Mesothelial cell of epicardium (in vitro differentiated cells): ENCODE measurements around the gene TOR4A. TPM values are rescaled to one million over a fixed set of nuclear protein-coding genes. Genes with fewer than 3 reads are reported as not detected.

Experiments
- DNase-seq, 2 experiments: peaks; one replicate each; pipeline ENCODE4 v3.0.0; 2021; ENCODE audit warnings: low spot score in 2 of 2; ENCODE audit not compliant: unreplicated experiment in 2 of 2
- H3K27ac Mint-ChIP-seq: 2 replicates; pipeline ENCODE4 v1.8.0; 2021; ENCODE audit warnings: mixed read lengths
- H3K27me3 Mint-ChIP-seq: 2 replicates; pipeline ENCODE4 v1.8.0; 2021; ENCODE audit warnings: low read depth, mixed read lengths
- H3K36me3 Mint-ChIP-seq: 2 replicates; pipeline ENCODE4 v1.8.0; 2021; ENCODE audit warnings: mixed read lengths
- H3K4me1 Mint-ChIP-seq: 2 replicates; pipeline ENCODE4 v1.8.0; 2021; ENCODE audit warnings: mixed read lengths
- H3K4me3 Mint-ChIP-seq: 2 replicates; pipeline ENCODE4 v1.8.0; 2021; ENCODE audit warnings: mild to moderate bottlenecking, moderate library complexity, mixed read lengths
- H3K9me3 Mint-ChIP-seq: 2 replicates; pipeline ENCODE4 v1.8.0; 2021; ENCODE audit warnings: mixed read lengths
- total RNA-seq: library from RNA; stranded (reverse); gene quantifications from 3 replicates; pipeline ENCODE4 v1.2.1, GENCODE V29; 2021
- TF ChIP-seq, protein P1 (sequence below): fragments of 200-600 bp; sonication (generic); IDR thresholded peaks from one replicate; pipeline ENCODE4 v1.5.0; 2021; ENCODE audit warnings: antibody characterized with exemption; ENCODE audit not compliant: unreplicated experiment

TOR4A gene
- total RNA-seq, 1 donor from 2014 or later, result 6.5 TPM

DNA sequence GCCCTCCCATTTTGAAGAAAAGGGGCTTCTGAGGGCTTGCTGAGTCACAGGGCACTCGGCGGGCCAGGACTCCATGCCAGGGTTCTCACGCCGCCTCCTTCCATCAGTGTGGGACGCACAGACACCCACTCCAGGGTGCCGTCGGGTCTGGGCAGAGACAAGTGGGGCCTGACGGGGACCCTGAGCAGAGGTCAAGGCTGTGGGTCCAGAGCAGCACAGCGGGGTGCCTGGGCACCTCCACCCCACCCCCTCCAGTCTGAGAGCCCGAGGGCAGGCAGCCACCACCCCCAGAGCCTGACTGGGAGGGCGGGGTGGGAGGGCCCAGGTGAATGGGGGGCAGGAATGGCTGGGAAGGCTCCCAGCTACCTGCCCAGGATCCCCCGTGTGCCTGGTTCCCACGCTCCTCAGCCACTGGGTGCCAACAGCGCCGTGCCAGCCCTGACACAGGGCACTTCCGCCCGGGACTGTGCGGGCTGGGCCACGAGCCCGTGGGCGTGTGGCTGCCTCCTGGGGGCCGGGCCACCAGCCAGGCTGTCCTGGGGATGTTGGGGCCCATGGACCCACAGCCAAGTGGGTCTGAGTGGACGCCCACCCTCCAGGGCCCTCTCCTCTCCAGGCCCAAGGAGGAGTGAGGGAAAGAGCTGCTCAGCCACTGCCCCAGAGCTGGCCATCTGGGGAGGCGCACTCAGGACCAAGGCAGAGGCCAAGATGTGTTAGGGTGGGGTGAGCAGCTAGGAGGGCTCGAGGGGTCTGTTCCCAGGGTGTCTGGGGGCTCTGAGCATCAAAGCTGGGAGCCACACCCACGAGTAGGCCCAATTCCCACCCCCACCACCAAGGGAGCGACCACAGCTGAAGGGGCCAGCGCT lies 34.7 kb downstream of the TOR4A start:
- Mint-ChIP-seq H3K27ac (no peak overlapping the region), H3K27me3 (no peaks in the 10 kb centered on the region), H3K9me3 (no peaks in the 10 kb centered on the region), H3K36me3 (no peaks in the 10 kb centered on the region), H3K4me3 (no peak overlapping the region), H3K4me1 (peaks cover 7% of the 10 kb centered on the region)
- no peak for DNase-seq
- TF ChIP-seq, protein P1, sequence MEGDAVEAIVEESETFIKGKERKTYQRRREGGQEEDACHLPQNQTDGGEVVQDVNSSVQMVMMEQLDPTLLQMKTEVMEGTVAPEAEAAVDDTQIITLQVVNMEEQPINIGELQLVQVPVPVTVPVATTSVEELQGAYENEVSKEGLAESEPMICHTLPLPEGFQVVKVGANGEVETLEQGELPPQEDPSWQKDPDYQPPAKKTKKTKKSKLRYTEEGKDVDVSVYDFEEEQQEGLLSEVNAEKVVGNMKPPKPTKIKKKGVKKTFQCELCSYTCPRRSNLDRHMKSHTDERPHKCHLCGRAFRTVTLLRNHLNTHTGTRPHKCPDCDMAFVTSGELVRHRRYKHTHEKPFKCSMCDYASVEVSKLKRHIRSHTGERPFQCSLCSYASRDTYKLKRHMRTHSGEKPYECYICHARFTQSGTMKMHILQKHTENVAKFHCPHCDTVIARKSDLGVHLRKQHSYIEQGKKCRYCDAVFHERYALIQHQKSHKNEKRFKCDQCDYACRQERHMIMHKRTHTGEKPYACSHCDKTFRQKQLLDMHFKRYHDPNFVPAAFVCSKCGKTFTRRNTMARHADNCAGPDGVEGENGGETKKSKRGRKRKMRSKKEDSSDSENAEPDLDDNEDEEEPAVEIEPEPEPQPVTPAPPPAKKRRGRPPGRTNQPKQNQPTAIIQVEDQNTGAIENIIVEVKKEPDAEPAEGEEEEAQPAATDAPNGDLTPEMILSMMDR, result no peak

DNA sequence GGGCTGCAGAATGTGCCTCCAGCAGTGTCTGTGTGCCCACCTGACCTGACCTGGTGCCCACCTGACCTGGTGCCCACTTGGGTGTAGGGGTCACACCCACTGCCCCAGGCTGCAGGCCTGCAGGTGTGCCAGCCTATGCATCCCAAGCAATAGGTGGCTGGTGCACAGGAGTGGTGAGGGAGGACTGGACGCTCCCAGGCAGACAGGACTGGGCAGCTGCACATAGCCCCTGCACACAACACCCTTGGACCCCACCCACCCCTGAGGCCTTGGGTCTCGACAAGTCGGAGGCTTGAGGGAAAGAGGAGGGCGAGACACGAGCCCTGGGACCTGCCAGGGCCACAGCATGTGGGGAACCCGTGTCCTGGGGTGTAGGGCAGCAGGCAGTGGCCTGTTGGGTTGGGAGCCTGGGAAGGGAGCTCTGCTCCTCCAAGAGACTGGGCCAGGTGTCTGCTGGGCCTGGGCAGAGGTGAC lies 35.4 kb downstream of the TOR4A start:
- Mint-ChIP-seq H3K27me3 (no peaks in the 10 kb centered on the region), H3K27ac (no peak overlapping the region), H3K4me3 (no peak overlapping the region), H3K4me1 (peaks cover 7% of the 10 kb centered on the region), H3K9me3 (no peaks in the 10 kb centered on the region), H3K36me3 (no peaks in the 10 kb centered on the region)
- TF ChIP-seq, protein P1, result no peak
- DNase-seq, result no peak

GRCh38 chr9:137313326-137313936 lies 35.9 kb downstream of the TOR4A start:
- H3K9me3 Mint-ChIP-seq, result no peaks in the 10 kb centered on the region
- TF ChIP-seq, protein P1, result no peak
- peaks cover 7% of the 10 kb centered on the region for H3K4me1 Mint-ChIP-seq
- H3K36me3 Mint-ChIP-seq, result no peaks in the 10 kb centered on the region
- no peak overlapping the region for H3K4me3 Mint-ChIP-seq
- no peaks in the 10 kb centered on the region for H3K27me3 Mint-ChIP-seq
- DNase-seq, result peak in 1 of 2 experiments; percentile 33
- H3K27ac Mint-ChIP-seq, result no peak overlapping the region

GRCh38 chr9:137313956-137314560 lies 36.5 kb downstream of the TOR4A start:
- H3K27ac Mint-ChIP-seq, result no peak overlapping the region
- peaks cover 7% of the 10 kb centered on the region for H3K4me1 Mint-ChIP-seq
- no peaks in the 10 kb centered on the region for H3K9me3 Mint-ChIP-seq
- no peaks in the 10 kb centered on the region for H3K36me3 Mint-ChIP-seq
- no peaks in the 10 kb centered on the region for H3K27me3 Mint-ChIP-seq
- H3K4me3 Mint-ChIP-seq, result no peak overlapping the region
- DNase-seq, result no peak
- TF ChIP-seq, protein P1, result no peak

DNA sequence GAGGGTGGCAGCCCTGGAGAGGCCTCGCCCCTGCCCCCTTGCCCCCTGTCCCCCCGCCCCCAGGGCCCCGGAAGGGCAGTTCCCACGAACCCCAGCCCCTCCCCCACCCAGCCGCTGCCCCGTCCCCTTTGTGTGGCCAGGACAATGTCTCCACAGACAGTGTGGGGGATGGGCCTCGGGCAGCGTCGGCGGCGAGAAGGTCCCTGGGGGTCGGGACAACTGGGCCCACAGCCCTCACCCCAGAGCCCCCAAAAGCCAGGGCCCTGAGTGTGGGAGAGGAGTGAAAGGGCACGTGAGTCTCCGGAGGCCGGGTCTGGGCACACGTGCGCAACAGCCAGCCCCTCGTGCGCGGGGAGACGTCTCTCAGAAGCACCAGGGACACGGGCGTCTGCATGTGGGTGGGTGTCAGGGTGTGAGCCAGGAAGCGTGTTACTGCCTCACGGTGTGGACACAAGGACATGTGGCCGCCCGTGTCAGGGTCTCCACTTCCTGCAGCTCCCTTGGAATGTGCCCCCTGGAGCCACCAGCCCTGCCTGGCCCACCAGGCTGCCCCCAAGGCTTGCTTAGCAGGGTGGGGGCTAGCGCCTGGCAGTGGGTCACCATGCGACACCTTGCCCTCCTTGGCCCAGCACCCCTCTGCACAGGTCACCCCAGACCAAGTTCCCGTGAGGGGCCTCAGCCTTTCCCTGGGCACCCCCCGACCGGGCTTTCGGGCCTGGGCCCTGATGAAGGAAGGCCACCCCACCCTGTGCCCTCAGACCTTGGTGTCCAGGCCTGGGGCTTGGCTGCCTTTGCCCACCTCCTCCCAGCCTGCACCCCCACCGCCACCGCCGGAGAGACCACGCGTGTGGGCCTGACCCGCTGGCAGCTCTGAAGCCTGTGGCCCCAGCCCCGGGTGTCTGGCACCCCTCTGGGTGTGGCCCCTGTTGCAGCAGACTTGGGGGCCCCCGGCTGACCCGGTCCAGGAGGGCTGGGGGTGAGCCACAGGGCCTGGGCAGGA lies 37.3 kb downstream of the TOR4A start:
- no peaks in the 10 kb centered on the region for H3K36me3 Mint-ChIP-seq
- no peak for DNase-seq
- TF ChIP-seq, protein P1, result no peak
- no peak overlapping the region for H3K4me3 Mint-ChIP-seq
- H3K9me3 Mint-ChIP-seq, result no peaks in the 10 kb centered on the region
- no peaks in the 10 kb centered on the region for H3K27me3 Mint-ChIP-seq
- peaks cover 7% of the 10 kb centered on the region for H3K4me1 Mint-ChIP-seq
- H3K27ac Mint-ChIP-seq, result no peak overlapping the region
